PC-9 (cell line): Measurements from ENCODE around the gene SEMA7A. TPM values are rescaled to one million over a fixed set of nuclear protein-coding genes. Genes with fewer than 3 reads are reported as not detected.
"Not testable (repeated sequence)": the region's sequence is repeated elsewhere in the genome, so short reads cannot be mapped to it uniquely, and the experiment has no call there.

Source experiments
- BruUV-seq: library from RNA; stranded (reverse); fragments of 400-500 nt; replicated peaks from 2 replicates; lab custom pipeline; 2021; lab: Mats Ljungman, UMichigan
- CTCF ChIA-PET: fragments of 300-600 bp; sonication (Branson Sonifier 250); formaldehyde crosslinking; loops from one replicate; lab custom pipeline; 2022; ENCODE audit warnings: antibody characterized with exemption; lab: Charles Lee
- POLR2A ChIA-PET: fragments of 300-600 bp; sonication (Branson Sonifier 250); formaldehyde crosslinking; loops from one replicate; lab custom pipeline; 2022; ENCODE audit warnings: antibody characterized with exemption; ENCODE audit not compliant: unreplicated experiment; lab: Charles Lee
- DNase-seq, 2 experiments: peaks; one replicate each; pipeline versions ENCODE4 v3.0.0 to v3.0.0-alpha.2; 2015 to 2022; ENCODE audit warnings: mixed read lengths in 1 of 2
- H2AFZ ChIP-seq: fragments of 200-600 bp; sonication (generic); 2 replicates; pipeline ENCODE4 v1.8.1; 2017; ENCODE audit warnings: antibody characterized with exemption
- H3F3A ChIP-seq: fragments of 200-600 bp; sonication (generic); 2 replicates; pipeline ENCODE4 v1.8.1; 2017; ENCODE audit warnings: antibody characterized with exemption, mild to moderate bottlenecking, low read depth; ENCODE audit not compliant: insufficient read depth
- H3K27ac ChIP-seq: fragments of 200-600 bp; sonication (generic); 2 replicates; pipeline ENCODE4 v1.6.1; 2016; ENCODE audit warnings: mixed run types
- H3K27me3 ChIP-seq: fragments of 200-600 bp; sonication (generic); 2 replicates; pipeline ENCODE4 v1.6.1; 2016; ENCODE audit warnings: low read depth, mixed run types; ENCODE audit not compliant: insufficient read depth
- H3K36me3 ChIP-seq: fragments of 200-600 bp; sonication (generic); 2 replicates; pipeline ENCODE4 v1.6.1; 2016; ENCODE audit warnings: low read depth, mixed run types
- H3K4me1 ChIP-seq: fragments of 200-600 bp; sonication (generic); replicated peaks from 2 replicates; pipeline ENCODE4 v1.6.1; 2016; ENCODE audit warnings: mixed run types; ENCODE audit not compliant: insufficient read depth
- H3K4me2 ChIP-seq: fragments of 200-600 bp; sonication (generic); 2 replicates; pipeline ENCODE4 v1.6.1; 2017; ENCODE audit warnings: mixed run types
- H3K4me3 ChIP-seq: fragments of 200-600 bp; sonication (generic); 2 replicates; pipeline ENCODE4 v1.6.1; 2016; ENCODE audit warnings: mixed run types
- H3K79me2 ChIP-seq: fragments of 200-600 bp; sonication (generic); 2 replicates; pipeline ENCODE4 v1.6.1; 2017; ENCODE audit warnings: low read depth, mixed run types
- H3K9me2 ChIP-seq: fragments of 200-600 bp; sonication (generic); 2 replicates; pipeline ENCODE4 v1.8.1; 2017; ENCODE audit warnings: mild to moderate bottlenecking; ENCODE audit not compliant: insufficient read depth
- H3K9me3 ChIP-seq: fragments of 200-600 bp; sonication (generic); 2 replicates; pipeline ENCODE4 v1.8.1; 2016; ENCODE audit warnings: low read depth; ENCODE audit not compliant: insufficient read depth
- H4K20me1 ChIP-seq: fragments of 200-600 bp; sonication (generic); 2 replicates; pipeline ENCODE4 v1.8.1; 2017; ENCODE audit not compliant: insufficient read depth
- EZH2 ChIP-seq: fragments of 200-600 bp; sonication (generic); IDR thresholded peaks from 2 replicates; pipeline ENCODE4 v1.8.0; 2017; ENCODE audit warnings: antibody characterized with exemption, low read depth
- intact Hi-C: fragments of 100-400 bp; cut with micrococcal nuclease; formaldehyde crosslinking; loops from one replicate; pipeline ENCODE4 v1.10.0; 2022; ENCODE audit not compliant: unreplicated experiment
- total RNA-seq: library from RNA; stranded (reverse); gene quantifications from 2 replicates; pipeline ENCODE4 v1.2.3, GENCODE V29; 2021
- TF ChIP-seq, protein P1 (sequence below): fragments of 200-600 bp; sonication (generic); conservative IDR thresholded peaks from 2 replicates; pipeline ENCODE4 v1.6.1; 2017; ENCODE audit warnings: mixed run types, antibody characterized with exemption, mild to moderate bottlenecking, moderate library complexity

Gene SEMA7A
- total RNA-seq, 1 experiment from 2014 or later: 8.3 TPM

DNA sequence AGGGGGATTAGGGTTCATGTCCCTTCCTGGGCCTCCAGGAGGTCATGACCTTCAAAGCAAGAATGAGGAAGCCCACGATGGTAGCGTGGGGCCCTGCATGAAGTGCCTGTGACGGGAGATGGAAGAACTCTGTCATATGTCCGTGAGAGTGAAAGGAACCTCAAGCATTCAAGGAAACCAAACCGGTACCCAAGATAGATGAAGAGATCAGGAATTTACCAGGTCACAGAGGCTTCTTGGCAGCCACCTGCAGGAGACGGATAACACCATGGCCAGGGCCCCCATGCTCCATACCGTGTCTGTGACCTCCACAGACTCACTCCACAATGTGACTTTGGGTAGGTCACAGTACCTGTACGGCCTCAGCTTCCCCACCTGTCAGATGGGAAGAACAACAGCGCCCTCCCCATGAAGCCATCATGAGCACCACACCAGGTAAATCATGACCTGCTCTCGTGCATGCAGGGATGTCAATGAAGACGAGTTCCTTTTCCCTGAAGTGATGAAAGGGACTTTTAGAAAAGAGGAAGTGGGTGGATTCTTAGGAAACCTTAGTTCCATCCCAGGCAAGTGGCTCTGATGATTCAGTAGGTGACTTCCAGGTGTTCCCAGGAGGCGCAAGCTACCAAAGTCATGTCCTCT is 43.0 kb downstream of the SEMA7A start:
- Histone ChIP-seq H3K4me1 (peaks cover 59% of the 10 kb centered on the region), H3K79me2 (no peaks in the 10 kb centered on the region), H3K4me3 (no peak overlapping the region), H3K4me2 (no peak overlapping the region; the same call in 1 of the 2 replicates), H3K27me3 (no peaks in the 10 kb centered on the region), H3K9me2 (no peaks in the 10 kb centered on the region), H2AFZ (no peak overlapping the region), H3K36me3 (no peaks in the 10 kb centered on the region), H4K20me1 (no peaks in the 10 kb centered on the region), H3K9me3 (no peaks in the 10 kb centered on the region), H3K27ac (no peak overlapping the region), H3F3A (no peaks in the 10 kb centered on the region)
- DNase-seq: no peak
- ChIA-PET CTCF (no interaction called here), POLR2A (no interaction called here)
- no TSS peak for BruUV-seq
- TF ChIP-seq, protein P1, sequence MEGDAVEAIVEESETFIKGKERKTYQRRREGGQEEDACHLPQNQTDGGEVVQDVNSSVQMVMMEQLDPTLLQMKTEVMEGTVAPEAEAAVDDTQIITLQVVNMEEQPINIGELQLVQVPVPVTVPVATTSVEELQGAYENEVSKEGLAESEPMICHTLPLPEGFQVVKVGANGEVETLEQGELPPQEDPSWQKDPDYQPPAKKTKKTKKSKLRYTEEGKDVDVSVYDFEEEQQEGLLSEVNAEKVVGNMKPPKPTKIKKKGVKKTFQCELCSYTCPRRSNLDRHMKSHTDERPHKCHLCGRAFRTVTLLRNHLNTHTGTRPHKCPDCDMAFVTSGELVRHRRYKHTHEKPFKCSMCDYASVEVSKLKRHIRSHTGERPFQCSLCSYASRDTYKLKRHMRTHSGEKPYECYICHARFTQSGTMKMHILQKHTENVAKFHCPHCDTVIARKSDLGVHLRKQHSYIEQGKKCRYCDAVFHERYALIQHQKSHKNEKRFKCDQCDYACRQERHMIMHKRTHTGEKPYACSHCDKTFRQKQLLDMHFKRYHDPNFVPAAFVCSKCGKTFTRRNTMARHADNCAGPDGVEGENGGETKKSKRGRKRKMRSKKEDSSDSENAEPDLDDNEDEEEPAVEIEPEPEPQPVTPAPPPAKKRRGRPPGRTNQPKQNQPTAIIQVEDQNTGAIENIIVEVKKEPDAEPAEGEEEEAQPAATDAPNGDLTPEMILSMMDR: no peak
- TF ChIP-seq EZH2: no peak
- intact Hi-C loops: no loop called here

DNA sequence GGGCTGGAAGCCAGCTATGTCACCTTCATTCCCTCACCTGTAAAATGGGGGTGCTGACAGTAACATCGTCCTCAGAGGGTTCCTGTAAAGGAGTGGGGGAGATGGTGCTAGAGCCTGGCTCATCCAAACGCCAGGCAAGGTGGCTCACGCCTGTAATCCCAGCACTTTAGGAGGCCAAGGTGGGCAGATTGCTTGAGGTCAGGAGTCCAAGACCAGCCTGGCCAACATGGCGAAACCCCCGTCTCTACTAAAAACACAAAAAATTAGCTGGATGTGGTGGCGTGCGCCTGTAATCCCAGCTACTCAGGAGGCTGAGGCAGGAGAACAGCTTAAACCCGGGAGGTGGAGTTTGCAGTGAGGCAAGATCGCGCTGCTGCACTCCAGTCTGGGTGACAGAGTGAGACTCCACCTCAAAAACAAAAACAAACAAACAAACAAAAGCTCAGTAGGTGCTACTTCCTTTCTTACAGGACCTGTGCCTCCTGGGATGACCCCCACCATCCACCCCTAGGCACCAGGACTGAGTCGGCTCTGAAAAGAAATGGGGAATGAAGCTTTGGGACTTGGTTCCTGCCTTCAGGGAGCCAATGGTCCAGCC is 43.6 kb downstream of the SEMA7A start:
- H3K79me2 ChIP-seq, H2AFZ ChIP-seq, POLR2A ChIA-PET, H3K9me2 ChIP-seq, H3K27me3 ChIP-seq, intact Hi-C loops, H3K36me3 ChIP-seq, H3F3A ChIP-seq, H3K4me2 ChIP-seq, H3K4me3 ChIP-seq, H3K9me3 ChIP-seq, CTCF ChIA-PET, DNase-seq, H4K20me1 ChIP-seq, H3K27ac ChIP-seq, BruUV-seq: not testable (repeated sequence)
- H3K4me1 ChIP-seq: peaks cover 59% of the 10 kb centered on the region

DNA sequence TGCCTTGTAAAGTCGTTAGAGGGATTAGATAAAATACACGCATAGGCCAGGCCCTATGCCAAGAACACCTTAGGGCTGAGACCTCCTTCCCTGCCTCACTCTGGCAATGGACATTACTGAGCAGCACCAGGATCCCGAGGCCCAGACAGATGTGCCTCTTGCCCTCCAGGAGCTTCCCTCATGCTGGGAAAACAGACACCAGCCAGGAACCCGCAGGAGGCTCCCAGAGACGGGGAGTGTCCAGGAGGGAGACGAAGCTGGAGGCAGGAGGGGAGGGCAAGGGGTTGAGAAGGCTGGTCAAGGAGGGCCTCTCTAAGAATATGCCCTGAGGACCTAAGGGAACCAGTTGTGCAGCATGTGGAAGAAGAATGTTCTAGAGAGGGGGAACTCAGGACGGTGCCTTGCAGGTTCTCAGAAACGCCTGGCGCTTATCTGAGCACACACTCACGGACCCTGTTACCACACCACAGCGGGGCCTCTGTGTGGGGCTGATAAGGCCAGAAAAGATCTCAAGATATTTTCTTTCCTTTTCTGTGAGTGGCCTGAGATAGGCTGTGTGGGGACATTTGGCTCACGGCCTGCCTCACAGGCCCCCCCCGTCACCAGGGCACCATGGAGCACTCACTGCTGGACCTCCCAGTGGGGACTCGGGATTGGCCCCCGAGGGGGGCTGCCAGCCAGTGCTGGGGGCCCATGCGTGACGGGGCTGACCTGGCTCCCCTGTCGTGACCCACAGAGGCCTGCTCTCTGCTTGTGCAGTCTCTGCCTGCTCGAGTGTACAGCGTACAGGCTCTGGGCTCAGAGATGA is 44.3 kb downstream of the SEMA7A start:
- peaks cover 59% of the 10 kb centered on the region for H3K4me1 ChIP-seq
- no peak overlapping the region for H3K4me2 ChIP-seq

More for the DNA sequence above, 44.3 kb downstream of the SEMA7A start:
- no peak for DNase-seq
- no peak overlapping the region for H2AFZ ChIP-seq
- peaks cover 4% of the 10 kb centered on the region; the same call in 1 of the 2 replicates for H3F3A ChIP-seq
- no peaks in the 10 kb centered on the region for H3K27me3 ChIP-seq
- H3K9me3 ChIP-seq: no peaks in the 10 kb centered on the region
- no peaks in the 10 kb centered on the region for H3K36me3 ChIP-seq
- no peaks in the 10 kb centered on the region for H3K9me2 ChIP-seq
- ChIA-PET POLR2A (interaction anchor here (0.6 kb wide), 3 partner anchors 11 to 274 kb away, joined by 3 to 4 read pairs (median 3); no protein-coding TSS in a partner anchor), CTCF (interaction anchor here (0.6 kb wide), 2 partner anchors 46 to 379 kb away, joined by 3 to 8 read pairs; no protein-coding TSS in a partner anchor)
- no TSS peak for BruUV-seq
- no peak overlapping the region for H3K4me3 ChIP-seq
- H4K20me1 ChIP-seq: no peaks in the 10 kb centered on the region
- H3K79me2 ChIP-seq: no peaks in the 10 kb centered on the region
- H3K27ac ChIP-seq: no peak overlapping the region
- intact Hi-C loops: no loop called here
- TF ChIP-seq, protein P1: no peak
- TF ChIP-seq EZH2: no peak
